HepG2 (cell line): ENCODE results near the gene NUDT1. TPM values are rescaled to one million over a fixed set of nuclear protein-coding genes. Genes with fewer than 3 reads are reported as not detected.

Source experiments
- ATAC-seq: fragments of 200-7000 bp; cut with Tn5 transposase; 3 replicates; pipeline ENCODE4 v1.9.1; 2020; ENCODE audit warnings: mild to moderate bottlenecking, moderate library complexity
- BruUV-seq: library from RNA; stranded (reverse); fragments of 400-500 nt; replicated peaks from 2 replicates; lab custom pipeline; 2021; lab: Mats Ljungman, UMichigan
- CTCF ChIA-PET: fragments of 300-600 bp; formaldehyde crosslinking; extraction: SDS; loops from one replicate; lab custom pipeline; 2021; ENCODE audit warnings: low total read pairs, inconsistent platforms, low intra/inter-chr PET ratio; lab: Yijun Ruan, JAX
- POLR2A ChIA-PET: fragments of 350-600 bp; sonication (Branson Sonifier 250); formaldehyde crosslinking; loops from one replicate; lab custom pipeline; 2020; ENCODE audit warnings: antibody characterized with exemption, inconsistent platforms; lab: Yijun Ruan, JAX
- DNase-seq: peaks from one replicate; pipeline ENCODE4 v3.0.0-alpha.2; 2015; ENCODE audit warnings: low spot score
- FAIRE-seq: peaks from 3 replicates; lab custom pipeline; 2011; peaks lifted over from hg19 to GRCh38; lab: Jason Lieb, UNC
- H2AFZ ChIP-seq: one replicate; pipeline ENCODE4 v1.6.1; 2011; ENCODE audit warnings: low read length, inconsistent platforms
- H3K27ac ChIP-seq: fragments of 300-600 bp; 3 replicates; pipeline ENCODE4 v1.8.0; 2011; ENCODE audit warnings: mixed run types, mild to moderate bottlenecking, mixed read lengths, low read length, inconsistent platforms; ENCODE audit not compliant: insufficient read depth; ENCODE audit errors: extremely low read length
- H3K27me3 ChIP-seq, 2 experiments: fragments of 200-600 bp in 1 of 2; 2 replicates in 1 of 2; 3 replicates in 1 of 2; pipeline versions ENCODE4 v1.6.0 to v1.8.0; 2011; ENCODE audit warnings: low read length in 2 of 2, mild to moderate bottlenecking in 2 of 2, moderate library complexity in 2 of 2, inconsistent platforms in 1 of 2; ENCODE audit not compliant: insufficient read depth in 2 of 2, control insufficient read depth in 1 of 2
- H3K36me3 ChIP-seq, 2 experiments: fragments of 200-600 bp in 1 of 2; replicated peaks in 1 of 2; 2 replicates in 1 of 2; 3 replicates in 1 of 2; pipeline versions ENCODE4 v1.5.1 to v1.8.0; 2011; ENCODE audit warnings: low read length in 2 of 2, inconsistent platforms in 1 of 2; ENCODE audit not compliant: insufficient read depth in 2 of 2, control insufficient read depth in 1 of 2
- H3K4me1 ChIP-seq: 2 replicates; pipeline ENCODE4 v1.5.1; 2012; ENCODE audit warnings: low read length, inconsistent platforms; ENCODE audit not compliant: insufficient read depth
- H3K4me2 ChIP-seq: 2 replicates; pipeline ENCODE4 v1.6.0; 2011; ENCODE audit warnings: low read depth, low read length, inconsistent platforms
- H3K4me3 ChIP-seq, 3 experiments: fragments of 200-600 bp in 1 of 3; sonication (generic), shearing (Covaris generic) in 1 of 3; replicated peaks in 1 of 3; 2 replicates each; pipeline ENCODE4 v1.5.1; 2011 to 2016; ENCODE audit warnings: low read length in 3 of 3, inconsistent platforms in 2 of 3, low read depth in 2 of 3, mild to moderate bottlenecking in 2 of 3, control low read depth in 1 of 3, mixed read lengths in 1 of 3; ENCODE audit not compliant: insufficient read depth in 1 of 3
- H3K79me2 ChIP-seq: one replicate; pipeline ENCODE4 v1.6.1; 2011; ENCODE audit warnings: low read length, inconsistent platforms; ENCODE audit not compliant: insufficient read depth
- H3K9ac ChIP-seq: 2 replicates; pipeline ENCODE4 v1.6.0; 2011; ENCODE audit warnings: mild to moderate bottlenecking, low read depth, low read length, inconsistent platforms; ENCODE audit not compliant: insufficient read depth
- H3K9me3 ChIP-seq: 2 replicates; pipeline ENCODE4 v1.5.1; 2012; ENCODE audit warnings: mild to moderate bottlenecking, low read length
- H4K20me1 ChIP-seq: 2 replicates; pipeline ENCODE4 v1.6.0; 2011; ENCODE audit warnings: inconsistent platforms, mild to moderate bottlenecking, low read length, moderate library complexity; ENCODE audit not compliant: insufficient read depth
- BORCS8-MEF2B ChIP-seq: sonication (generic); formaldehyde crosslinking; IDR thresholded peaks from 2 replicates; pipeline ENCODE4 v1.8.0; 2022; ENCODE audit warnings: mild to moderate bottlenecking, missing genetic modification reagents
- ETV5 ChIP-seq: IDR thresholded peaks from 2 replicates; pipeline ENCODE4 v1.6.1; 2018; ENCODE audit warnings: missing biosample characterization, missing genetic modification reagents, inconsistent platforms, borderline replicate concordance
- HHEX ChIP-seq: IDR thresholded peaks from 2 replicates; pipeline ENCODE4 v1.6.1; 2016; ENCODE audit warnings: control low read depth
- JUN ChIP-seq: sonication (generic); formaldehyde crosslinking; IDR thresholded peaks from 2 replicates; pipeline ENCODE4 v1.4.0; 2020; ENCODE audit warnings: mild to moderate bottlenecking, missing genetic modification reagents
- JUNB ChIP-seq: sonication (generic); formaldehyde crosslinking; IDR thresholded peaks from 2 replicates; pipeline ENCODE4 v1.8.0; 2022; ENCODE audit warnings: missing genetic modification reagents, mild to moderate bottlenecking, borderline replicate concordance
- MXI1 ChIP-seq: IDR thresholded peaks from 3 replicates; pipeline ENCODE4 v1.6.1; 2012; ENCODE audit warnings: low read depth, low read length, inconsistent platforms, borderline replicate concordance
- SMC3 ChIP-seq: IDR thresholded peaks from 2 replicates; pipeline ENCODE4 v1.6.1; 2011; ENCODE audit warnings: low read length, improper control_type of control experiment
- ZFP37 ChIP-seq: sonication (generic); formaldehyde crosslinking; IDR thresholded peaks from 2 replicates; pipeline ENCODE4 v1.4.0; 2020; ENCODE audit warnings: missing genetic modification reagents, borderline replicate concordance
- ZFX ChIP-seq: sonication (generic); formaldehyde crosslinking; IDR thresholded peaks from 2 replicates; pipeline ENCODE4 v1.4.0; 2020; ENCODE audit warnings: mild to moderate bottlenecking, low read depth, missing genetic modification reagents, moderate library complexity
- ZNF792 ChIP-seq: IDR thresholded peaks from 2 replicates; pipeline ENCODE4 v1.6.1; 2016
- ZNF891 ChIP-seq: sonication (generic); formaldehyde crosslinking; IDR thresholded peaks from 2 replicates; pipeline ENCODE4 v1.5.0; 2020; ENCODE audit warnings: mild to moderate bottlenecking, missing genetic modification reagents
- WGBS: methylation state at CpG from one replicate; pipeline ENCODE4 v1.1.6; 2017; ENCODE audit warnings: low lambda C conversion rate; 5-methylcytosine and 5-hydroxymethylcytosine counted together
- in situ Hi-C: cut with HindIII; loops from 2 replicates; pipeline ENCODE4 v1.10.0; 2017; ENCODE audit warnings: low pct_unique_long_range_greater_than_20kb; ENCODE audit not compliant: extremely low pct_ligation_motif_present
- intact Hi-C: fragments of 100-400 bp; cut with micrococcal nuclease; formaldehyde crosslinking; loops from one replicate; pipeline ENCODE4 v1.10.0; 2022; ENCODE audit not compliant: unreplicated experiment
- polyA plus RNA-seq, 8 experiments: library from polyadenylated mRNA; depleted of rRNA in 3 of 8; stranded (reverse) in 7 of 8; unstranded in 1 of 8; fragments of >200 nt; fragmentation: Illumina TruSeq in 4 of 8; extraction: Trizol in 4 of 8; gene quantifications; 2 replicates each; pipeline versions ENCODE4 v1.2.1 to v1.2.3, GENCODE V29; 2011 to 2016; ENCODE audit warnings: low read depth in 4 of 8, missing spikeins in 1 of 8, mixed read lengths in 1 of 8; ENCODE audit not compliant: insufficient read depth in 1 of 8
- total RNA-seq, 5 experiments: library from RNA; depleted of rRNA; stranded (reverse); fragments of >200 nt; fragmentation: Illumina TruSeq; extraction: Trizol; gene quantifications; 2 replicates each; pipeline ENCODE4 v1.2.3, GENCODE V29; 2016; ENCODE audit warnings: low read depth in 1 of 5
- TF ChIP-seq, protein P1 (sequence below): sonication (generic); formaldehyde crosslinking; IDR thresholded peaks from 2 replicates; pipeline ENCODE4 v1.9.0; 2022; ENCODE audit warnings: missing genetic modification reagents, mild to moderate bottlenecking, borderline replicate concordance

The NUDT1 gene
- total and polyA plus RNA-seq, 2 of the 13 experiments (the other 11 are each of a cell fraction or from before 2014, with no cell fraction given) = 9.1 to 26.8 TPM

DNA sequence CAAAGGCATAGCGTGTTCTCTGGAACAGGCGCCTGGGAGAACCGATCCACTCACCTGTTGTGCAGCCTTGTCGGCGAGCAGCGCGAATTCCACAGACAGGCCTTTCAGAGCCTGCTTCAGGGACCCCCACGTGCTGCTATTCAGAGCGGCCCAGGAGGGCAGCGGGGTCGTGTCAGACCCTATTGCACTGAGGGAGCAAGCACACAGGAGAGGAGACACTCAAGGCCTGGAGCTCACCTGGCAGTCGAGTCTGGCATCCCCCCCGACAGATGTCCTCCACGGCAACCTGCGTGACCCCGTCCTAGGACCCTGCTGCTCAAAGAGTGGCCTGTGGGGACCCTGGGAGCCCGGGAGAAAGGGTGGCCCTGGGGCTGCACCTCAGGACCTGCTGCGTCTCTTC lies 21.1 kb downstream of the NUDT1 start:
- Histone ChIP-seq H3K27ac (no peak overlapping the region), H3K27me3 (no peaks in the 10 kb centered on the region), H3K4me2 (no peak overlapping the region), H3K9me3 (no peaks in the 10 kb centered on the region), H4K20me1 (no peaks in the 10 kb centered on the region), H3K4me1 (0 out of 2 replicates have a peak, but pooled peaks cover 11% of the 10 kb centered on the region), H3K9ac (no peak overlapping the region), H3K79me2 (no peaks in the 10 kb centered on the region), H2AFZ (no peak overlapping the region), H3K36me3 (peaks cover 0 to 19% of the 10 kb centered on the region in 2 experiments; a peak in 2 of 5 replicates), H3K4me3 (no peak overlapping the region)
- in situ Hi-C loops = no loop called here
- 94% methylated on average over 6 of the region's 18 CpGs for WGBS
- no TSS peak for BruUV-seq
- DNase-seq (no peak), FAIRE-seq (no peak), ATAC-seq (no peak)
- no peak for TF ChIP-seq BORCS8-MEF2B (CRISPR knock-in tag)
- no peak for TF ChIP-seq ZNF792 (CRISPR knock-in tag)
- no peak for TF ChIP-seq ZNF891 (CRISPR knock-in tag)
- TF ChIP-seq JUNB (CRISPR knock-in tag) = no peak
- TF ChIP-seq MXI1 = no peak
- TF ChIP-seq SMC3 = no peak
- TF ChIP-seq ZFP37 (CRISPR knock-in tag) = no peak
- no peak for TF ChIP-seq ZFX (CRISPR knock-in tag)
- TF ChIP-seq ETV5 (CRISPR knock-in tag) = no peak
- TF ChIP-seq HHEX (CRISPR knock-in tag) = no peak
- TF ChIP-seq, protein P1, sequence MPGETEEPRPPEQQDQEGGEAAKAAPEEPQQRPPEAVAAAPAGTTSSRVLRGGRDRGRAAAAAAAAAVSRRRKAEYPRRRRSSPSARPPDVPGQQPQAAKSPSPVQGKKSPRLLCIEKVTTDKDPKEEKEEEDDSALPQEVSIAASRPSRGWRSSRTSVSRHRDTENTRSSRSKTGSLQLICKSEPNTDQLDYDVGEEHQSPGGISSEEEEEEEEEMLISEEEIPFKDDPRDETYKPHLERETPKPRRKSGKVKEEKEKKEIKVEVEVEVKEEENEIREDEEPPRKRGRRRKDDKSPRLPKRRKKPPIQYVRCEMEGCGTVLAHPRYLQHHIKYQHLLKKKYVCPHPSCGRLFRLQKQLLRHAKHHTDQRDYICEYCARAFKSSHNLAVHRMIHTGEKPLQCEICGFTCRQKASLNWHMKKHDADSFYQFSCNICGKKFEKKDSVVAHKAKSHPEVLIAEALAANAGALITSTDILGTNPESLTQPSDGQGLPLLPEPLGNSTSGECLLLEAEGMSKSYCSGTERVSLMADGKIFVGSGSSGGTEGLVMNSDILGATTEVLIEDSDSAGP (CRISPR knock-in tag) = no peak
- TF ChIP-seq JUN (CRISPR knock-in tag) = no peak
- ChIA-PET CTCF (no interaction called here), POLR2A (no interaction called here)
- intact Hi-C loops = no loop called here
